GM18517 (cell line): ENCODE data around the gene GAS2.

Experiments
- ATAC-seq: cut with Tn5 transposase; IDR thresholded peaks from one replicate; pipeline ENCODE4 v1.9.1; 2021; ENCODE audit warnings: mild to moderate bottlenecking, moderate library complexity; ENCODE audit not compliant: unreplicated experiment

GAS2 gene

DNA sequence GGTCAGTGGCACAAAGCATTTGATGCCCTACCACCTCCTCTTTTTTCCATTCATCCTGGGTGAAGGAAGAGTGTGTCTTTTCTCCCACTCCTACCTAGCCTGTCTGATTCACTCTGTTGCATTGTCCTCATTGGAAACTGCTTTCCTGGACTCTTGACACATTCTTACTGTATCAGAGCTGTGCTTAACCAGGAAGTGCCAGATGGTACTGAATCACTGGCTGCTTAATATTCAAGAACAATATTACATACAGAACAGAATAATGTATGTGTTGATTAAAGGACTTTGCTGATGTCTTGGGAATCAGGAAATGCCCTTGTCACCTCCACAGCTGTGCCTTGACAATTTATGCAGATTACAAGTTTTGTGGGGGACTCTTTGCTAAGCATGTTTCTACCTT is 118.8 kb downstream of the GAS2 start:
- no peak for ATAC-seq

DNA sequence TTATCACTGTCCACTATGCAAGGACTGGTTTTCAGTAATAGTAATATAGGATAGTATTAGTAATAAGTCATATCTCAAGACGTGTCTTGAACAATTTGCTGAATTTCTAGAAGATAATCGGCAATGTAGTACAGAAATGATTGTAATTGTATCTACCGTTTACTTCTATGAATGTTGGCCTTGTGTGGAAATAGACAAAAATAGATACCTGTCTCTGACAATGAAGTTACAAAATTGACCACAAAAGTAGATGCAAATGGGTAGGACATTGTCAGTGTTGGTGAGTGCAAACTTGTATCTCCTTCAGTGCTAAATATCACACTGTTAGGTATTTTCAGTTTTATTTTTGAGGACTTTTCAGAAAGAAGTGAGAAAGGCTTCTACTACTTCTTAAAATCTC is 120.1 kb downstream of the GAS2 start:
- ATAC-seq: peak; percentile 96

DNA sequence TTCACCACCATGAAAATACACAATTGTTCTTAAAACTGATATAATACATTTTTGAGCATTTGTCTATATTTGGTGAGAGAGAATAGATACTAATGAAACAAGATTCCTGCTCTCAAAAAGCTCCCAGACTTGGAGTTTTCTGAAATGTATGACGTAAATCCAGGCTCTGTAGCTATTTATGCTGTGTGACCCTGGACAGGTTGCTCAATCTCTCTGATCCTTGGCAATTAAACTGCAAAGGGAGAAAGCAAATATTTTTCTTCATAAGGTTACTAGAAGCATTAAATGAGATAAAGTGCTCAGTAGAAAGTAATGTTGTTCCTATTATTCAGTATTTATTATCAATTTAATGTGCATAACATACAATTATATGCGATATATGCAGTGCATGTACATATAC is 120.6 kb downstream of the GAS2 start:
- ATAC-seq: no peak

DNA sequence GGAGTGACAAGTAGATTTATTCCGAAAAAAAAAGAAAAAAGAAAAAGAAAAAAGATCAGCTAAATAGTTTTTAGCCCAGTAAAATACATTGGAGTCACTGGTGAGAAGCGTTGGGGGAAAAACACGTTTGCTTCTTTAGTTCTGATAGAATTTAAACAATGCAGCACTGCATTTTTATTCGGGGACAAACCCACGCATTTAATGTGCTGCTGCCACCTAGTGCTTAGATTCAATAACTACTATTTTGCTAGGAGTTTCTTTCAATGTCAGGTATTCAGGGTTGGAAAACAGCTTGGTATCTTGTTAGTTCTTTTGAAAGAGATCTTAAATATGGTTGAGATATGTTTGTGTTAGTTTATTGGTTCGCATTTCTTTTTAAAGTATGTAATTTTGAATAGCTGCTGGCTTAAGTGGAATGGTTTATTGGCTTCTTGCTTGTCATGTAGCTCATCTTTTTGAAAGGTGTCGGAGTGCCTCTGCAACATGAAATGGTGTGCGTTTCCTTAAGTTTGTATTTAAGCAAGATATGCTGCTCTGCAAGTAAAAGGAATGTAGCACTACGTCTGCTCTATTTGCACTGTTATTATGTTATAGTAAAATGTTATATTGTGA is 121.2 kb downstream of the GAS2 start:
- peak; percentile 52 for ATAC-seq

DNA sequence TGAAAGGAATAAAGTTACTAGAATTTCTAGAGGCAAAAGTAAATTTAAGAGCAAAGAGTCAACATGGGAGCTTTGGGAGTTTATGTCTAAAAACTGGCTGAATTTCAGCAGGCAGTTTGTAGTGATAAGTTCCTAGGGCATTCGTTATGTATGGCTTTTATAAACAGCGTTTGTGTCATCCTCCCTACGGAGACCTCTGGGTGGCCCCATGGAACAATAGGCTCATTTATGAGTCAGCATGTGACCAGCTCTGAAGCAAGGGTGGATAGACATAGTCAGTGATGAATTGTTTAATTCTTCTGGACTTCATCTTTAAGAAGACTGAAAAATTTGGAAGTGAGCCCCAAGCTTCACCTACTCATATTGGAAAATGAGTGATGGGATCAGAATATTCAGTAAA is 126.1 kb downstream of the GAS2 start:
- no peak for ATAC-seq

DNA sequence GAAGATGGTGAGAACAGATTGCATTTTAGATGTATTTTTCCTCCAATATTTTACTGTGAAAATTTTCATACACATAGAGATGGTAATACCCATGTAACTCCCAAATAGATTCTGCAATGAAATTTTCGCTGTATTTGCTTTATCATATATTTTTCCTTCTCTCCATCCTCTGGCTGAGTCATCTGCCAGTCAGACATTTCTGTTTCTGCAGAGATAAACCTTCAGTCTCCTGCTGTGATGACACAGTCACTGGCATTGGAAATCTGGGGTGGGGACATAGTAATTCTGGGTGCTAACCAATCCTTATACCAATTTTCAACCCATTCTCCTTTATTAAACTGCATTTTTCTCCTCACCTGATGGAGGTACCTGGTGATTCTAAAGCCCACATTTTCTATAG is 129.5 kb downstream of the GAS2 start:
- no peak for ATAC-seq

DNA sequence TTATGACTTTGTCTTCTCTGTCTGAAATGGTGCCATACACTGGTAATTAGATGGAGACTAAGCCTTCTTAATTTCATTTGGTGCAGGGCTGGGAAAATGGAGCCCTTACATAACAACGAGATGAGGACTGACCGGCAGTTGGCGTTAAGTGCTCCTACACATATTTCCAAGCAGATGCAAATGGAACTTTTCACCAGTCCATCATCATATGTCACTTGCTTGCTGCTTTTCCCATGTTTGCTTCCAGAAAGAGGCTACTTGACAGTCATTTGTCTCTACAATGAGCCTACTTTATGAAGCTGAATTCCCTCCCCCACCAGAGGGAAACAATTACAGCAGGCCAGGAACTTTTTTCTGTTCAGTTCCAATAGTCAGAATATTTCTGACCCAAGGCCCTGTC is 130.6 kb downstream of the GAS2 start:
- ATAC-seq: no peak

DNA sequence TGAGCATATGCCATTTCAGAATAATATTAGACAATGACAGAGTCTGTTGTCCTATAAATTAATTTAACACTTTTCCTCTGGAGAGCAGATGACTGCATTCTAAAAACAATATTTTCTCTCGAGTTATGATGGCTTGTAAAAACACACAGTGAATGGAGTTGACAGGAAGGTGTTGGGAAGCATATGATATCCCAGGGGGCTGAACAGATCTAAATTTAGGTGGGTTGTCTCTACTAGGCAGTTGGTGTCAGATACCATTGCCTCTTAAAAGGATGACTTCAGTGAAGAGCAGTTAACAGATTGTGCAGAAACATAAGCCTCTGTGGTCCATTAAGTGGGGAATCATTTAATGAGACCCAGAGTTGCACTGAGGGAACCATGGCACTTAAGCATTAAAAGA is 132.5 kb downstream of the GAS2 start:
- ATAC-seq: no peak

DNA sequence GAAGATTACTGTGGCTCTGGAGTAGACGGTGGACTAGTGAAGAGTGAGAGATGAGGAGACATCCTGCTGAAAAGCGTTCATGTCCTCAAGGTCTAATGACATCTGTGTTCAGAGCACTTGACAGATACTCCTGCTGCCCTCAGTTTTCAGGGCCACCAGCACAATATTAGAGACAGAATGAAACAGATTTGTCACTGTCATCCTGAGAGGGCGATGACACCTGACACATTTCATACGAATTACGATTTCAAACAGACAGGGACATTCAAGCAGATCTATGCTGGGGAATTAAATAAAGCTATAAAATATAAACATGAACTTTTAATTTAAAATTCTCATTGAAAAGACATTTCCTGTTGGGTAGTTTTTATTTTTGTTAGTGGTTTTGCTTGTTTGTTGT is 134.1 kb downstream of the GAS2 start:
- ATAC-seq: no peak

DNA sequence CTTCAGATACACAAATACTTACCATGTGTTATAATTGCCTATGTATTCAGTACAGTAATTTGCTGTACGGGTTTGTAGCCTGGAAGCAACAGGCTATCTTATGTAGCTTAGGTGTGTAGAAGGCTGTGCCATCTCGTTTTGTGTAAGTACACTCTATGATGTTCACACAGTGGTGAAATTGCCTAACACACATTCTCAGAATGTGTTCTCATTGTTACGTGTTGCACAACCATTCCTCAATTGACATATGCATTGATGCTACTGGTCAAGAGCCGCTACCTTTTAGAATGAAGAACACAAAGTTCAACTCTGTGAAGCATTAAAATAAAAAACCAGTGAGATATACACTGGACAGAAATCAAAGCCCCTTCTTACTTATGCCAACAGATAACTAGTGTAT is 136.4 kb downstream of the GAS2 start:
- no peak for ATAC-seq

DNA sequence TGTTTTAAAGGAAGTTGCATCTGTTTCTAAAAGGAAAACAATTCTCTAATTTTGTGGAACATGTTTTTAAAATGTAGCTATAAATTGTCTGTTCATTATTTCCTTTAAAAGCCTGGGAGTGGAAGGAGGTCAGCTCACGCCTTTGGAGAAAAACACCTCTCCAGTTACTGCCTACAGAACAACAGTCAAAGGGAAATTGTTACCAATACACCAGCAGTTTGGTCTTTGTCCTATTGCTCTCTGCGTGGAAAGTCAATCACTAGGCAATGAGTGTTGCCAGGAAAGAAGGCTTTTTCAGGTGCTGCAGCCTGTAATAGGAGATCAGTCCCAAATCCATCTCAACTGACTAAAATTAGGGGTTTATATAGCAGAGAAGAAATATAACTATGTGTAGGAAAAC is 141.0 kb downstream of the GAS2 start:
- ATAC-seq: no peak

DNA sequence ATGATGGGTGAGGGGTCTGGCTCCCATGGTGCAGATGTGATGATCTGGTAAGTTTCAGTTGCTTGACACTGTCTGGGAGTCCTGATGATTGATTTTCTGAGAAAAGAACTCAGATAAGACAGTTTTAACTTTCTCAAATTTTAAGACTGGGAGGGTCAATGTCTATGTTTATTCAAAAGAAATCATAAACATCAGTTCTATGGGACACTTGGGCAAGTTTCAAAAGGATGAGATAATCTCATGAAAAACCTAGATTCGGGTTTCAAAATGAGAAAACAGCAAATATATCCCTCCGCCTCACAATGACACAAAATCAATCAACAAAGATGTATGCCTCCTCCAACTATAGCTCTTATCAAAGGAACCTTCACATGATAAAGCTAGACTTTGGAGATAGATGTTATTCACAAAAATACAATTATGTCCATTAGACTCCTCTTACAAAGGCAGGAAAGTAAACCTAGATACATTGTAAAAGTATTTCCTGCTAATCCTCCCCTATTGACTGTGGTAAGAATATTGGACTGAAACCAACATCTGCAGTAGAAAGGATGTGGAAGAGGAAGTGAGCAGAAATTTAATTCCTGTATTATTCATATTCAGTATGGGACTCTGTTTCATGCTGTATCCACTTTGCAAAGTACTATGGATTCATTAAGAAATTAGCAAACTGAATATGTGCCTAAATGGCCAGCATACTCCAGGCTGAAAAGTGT is 141.6 kb downstream of the GAS2 start:
- ATAC-seq: peak; percentile 98

DNA sequence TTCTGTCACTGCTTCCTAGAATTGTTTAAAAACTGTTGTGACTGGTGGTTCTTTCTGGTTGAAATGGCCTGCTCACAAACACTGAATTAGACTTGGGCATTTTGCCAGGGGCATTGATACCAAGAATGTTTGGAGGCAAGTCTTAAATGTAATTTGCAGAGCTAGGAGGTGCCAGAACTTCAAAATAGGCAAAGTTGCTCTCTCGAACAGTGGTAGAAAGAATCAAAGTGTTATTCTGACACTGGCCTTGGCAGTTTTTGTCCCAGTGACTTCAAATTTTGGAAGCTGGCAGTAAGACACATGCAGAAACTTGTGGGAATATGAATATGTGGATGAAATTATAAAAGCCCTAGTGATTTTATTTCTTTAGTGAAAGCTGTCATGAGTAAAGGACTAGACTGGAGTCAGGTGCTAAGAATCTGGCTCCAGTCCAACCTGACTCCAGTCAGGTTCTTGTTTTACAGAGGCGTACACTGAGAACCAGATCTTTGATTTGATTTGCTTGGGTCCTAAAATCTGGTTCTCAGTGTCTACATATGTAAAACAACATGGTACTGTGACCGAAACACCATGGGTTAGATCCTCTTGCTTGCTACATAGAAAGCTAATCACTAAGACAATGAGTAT is 142.3 kb downstream of the GAS2 start:
- ATAC-seq: peak; percentile 25

DNA sequence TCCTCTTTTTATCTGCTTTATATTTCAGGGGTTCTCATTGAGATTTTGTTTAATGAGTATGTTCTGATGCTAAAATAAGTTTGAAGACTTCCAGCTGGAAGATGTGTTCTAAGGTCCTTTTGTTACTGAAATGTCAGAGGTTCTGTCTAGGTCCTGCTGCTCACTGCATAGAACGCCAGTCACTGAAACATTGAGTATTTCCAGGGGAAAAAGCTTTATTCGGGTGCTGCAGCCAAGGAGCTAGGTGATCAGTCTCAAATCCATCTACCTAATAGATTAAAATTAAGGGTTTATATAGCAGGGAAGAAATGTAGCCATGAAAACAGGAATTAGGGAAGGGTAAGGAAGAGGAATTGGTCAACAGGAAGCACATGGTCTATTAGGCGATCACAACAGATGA is 143.5 kb downstream of the GAS2 start:
- no peak for ATAC-seq

DNA sequence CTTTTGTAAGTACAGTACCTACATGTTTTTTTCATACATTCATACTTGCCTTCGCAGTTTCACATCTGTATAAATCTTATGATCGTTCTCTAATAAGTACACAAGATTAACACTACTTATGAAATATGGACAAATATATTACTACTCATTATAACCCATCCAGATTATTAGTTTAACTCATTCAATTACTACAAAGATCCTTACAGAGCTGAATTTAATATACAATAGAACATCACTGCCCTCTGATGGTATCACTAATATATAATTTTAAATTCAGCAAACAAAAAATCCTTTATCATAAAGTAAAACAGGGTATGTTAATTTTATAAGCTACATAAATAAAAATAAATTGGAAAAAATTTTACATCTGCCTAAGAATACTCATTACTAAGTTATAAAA is 155.8 kb downstream of the GAS2 start:
- ATAC-seq: no peak

DNA sequence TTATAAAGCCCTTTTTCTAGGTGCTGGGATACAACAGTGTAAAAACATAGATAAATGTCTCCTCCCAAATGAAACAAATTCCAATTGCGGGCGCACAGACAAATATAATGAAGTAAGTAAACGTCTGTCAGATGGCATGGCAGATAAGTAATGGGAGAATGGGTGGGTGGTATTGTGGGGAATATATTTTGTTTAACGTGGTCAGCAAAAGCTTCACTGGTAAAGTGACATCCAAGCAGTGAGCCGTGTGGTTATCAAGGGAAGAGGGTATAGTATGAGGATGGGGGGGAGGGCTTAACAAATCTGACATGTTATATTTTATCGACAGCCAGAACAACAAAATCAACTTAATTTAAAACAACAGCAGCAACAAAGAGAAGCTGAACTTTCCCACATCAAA is 162.0 kb downstream of the GAS2 start:
- no peak for ATAC-seq

DNA sequence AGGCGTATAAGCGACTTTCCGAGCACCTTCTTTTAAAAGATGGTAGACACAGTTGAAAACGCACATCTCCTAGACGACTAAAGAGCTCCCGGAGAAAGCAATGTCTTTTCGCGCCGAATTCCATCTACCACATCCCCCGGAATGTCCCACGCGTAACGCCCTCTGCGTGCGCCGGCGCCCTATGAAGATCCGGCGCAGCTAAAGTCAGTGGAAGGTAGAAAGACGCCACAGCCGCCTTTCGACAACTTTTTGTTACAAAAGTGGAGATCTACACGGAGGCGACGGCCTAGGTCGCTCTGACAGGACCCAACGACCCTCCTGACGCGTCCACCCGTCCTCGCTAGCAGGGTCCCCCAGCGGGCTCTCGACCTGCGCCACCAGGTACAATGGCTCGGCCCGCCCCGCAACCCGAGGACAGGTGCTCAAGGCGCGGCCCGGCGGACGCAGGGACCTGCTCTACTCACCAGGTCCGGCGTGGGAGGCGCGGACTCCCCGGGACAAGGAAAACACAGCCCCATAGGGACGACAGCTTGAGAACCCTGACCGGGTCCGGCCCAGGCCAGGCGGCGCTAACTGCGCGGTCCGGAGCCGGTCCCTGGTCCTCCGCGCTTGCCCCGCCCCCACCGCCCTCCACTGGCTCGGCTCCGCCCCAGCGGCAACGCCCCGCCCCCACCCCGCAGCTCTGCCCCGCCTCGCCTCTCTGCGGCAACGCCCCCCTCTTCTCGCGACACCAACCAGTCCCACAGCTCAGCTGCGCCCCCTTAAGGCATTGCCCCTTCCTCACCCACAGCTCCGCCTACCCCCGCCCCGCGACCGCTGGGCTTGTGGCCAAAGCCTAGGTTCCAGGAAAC is 163.0 kb downstream of the GAS2 start, which contains the start of gene SVIP:
TSS of gene SVIP (minus strand) at position 571 of the 851 bp plus-strand sequence. CDS start at position 518, 53 bp downstream.
- peak; percentile 95 for ATAC-seq

DNA sequence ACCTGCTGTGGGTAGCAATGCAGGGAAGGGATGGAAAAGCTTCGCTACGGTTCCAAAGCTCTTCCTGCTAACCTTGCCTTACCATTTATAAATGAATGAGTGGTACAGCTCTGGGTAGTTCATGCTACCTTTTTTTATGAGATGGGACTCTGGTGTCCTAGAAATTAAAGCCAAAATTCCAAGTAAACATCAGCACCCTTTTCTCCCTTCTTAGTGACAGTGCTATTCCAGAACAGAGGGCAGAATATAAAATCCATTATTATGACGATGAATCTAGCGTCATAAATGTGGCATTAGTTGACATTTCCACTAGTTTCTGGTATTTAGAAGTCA is 163.6 kb downstream of the GAS2 start:
- no peak for ATAC-seq

DNA sequence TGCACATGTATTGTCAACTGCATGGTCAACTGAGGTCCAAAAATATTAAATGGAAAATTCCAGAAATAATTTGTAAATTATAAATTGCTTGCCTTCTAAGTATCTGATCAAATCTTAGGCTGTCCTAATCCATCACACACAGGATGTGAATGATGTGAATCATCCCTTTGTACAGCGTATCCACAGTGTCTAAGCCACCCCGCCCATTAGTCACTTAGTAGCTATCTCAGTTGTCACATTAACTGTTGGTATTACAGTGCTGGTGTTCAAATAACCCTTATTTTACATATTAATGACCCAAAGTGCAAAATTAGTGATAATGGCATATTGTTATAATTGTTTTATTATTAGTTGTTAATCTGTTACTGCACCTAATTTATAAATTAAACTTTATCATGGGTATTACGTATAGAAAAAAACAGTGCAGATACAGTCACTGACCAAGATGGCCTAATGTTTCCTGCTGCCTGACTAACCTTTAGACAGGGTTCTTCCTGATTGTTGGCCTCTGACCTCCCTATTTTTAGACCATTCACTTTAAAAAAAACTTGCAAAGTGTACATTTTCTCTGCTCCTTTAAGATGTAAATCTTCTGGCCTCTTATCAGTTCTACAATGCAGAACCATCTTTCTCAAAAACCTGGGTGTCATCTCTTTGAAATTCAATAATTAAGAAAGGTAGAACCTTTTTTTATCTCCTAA is 166.1 kb downstream of the GAS2 start:
- ATAC-seq: no peak

DNA sequence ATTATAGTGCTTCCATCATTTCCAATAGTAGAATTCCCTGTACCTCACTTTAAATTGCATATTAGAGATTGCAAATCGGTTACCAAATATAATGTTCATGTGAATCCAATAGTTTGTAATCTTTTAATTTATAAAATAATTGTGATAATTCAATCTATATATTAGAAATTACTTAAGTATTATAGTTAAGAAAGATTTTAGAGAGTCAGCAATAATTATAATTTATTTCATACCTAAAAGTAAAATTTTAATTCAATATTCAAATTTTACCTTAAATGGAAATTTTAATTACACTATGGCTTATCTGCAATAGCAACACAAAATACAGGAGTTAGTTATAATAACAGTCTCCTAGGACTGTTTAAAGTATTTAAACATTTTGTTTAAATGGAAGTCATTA is 180.3 kb downstream of the GAS2 start:
- no peak for ATAC-seq

DNA sequence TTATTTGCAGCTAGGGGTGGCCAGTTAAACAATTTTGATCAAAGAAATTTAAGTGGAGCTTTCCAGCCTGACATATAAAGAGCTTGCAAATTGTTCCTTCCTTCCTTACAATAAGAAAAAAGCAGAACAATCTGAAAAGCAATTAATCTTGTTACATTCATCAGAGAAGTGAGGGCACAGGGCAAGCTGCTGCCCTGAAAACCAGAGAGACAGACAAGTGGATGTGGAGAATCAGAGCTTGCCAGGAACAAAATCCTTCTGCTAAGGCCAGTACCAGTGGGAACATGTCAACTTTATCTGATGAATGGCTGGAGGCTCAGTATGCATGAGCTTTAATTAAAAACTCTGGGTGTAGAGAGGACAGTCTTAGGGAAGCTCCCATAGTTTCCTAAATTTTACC is 185.1 kb downstream of the GAS2 start:
- ATAC-seq: no peak
